DMS79 (cell line): ENCODE results near the gene RDH14.

Experiments
- DNase-seq: peaks from one replicate; lab custom pipeline; 2025; lab: John Stamatoyannopoulos, UW

RDH14 gene

GRCh38 chr2:18520451-18521425, 39.7 kb downstream of the RDH14 start:
- DNase-seq = peak; percentile 20

DNA sequence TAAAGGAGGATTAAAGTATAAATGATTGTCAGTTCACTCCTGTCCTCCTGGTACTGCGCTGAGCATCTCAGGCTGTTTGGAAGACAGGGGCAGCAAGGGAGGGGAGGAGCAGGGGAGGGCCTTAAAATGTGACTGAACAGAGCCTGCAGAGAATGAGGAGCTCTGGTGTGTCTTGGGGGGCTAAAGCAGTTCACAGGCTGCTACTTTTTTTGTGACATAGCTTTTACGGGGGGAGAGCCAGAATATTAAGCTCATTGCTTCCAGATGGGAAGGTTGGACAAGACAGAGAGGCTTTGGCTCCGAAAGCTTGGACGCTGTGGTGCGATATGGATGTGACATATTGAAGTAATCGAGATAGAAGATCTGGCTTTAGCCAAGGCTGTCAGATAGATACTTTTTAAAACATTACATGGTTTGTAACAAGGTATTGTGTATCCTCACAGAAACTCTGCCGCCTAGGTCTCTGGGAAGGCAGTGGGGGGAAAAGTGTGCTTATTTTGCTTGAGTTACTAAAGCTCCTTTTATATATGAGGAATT, 40.5 kb downstream of the RDH14 start:
- no peak for DNase-seq

- DNase-seq = no peak
Measured at GRCh38 chr2:18518116-18519111, 42.0 kb downstream of the RDH14 start.

DNA sequence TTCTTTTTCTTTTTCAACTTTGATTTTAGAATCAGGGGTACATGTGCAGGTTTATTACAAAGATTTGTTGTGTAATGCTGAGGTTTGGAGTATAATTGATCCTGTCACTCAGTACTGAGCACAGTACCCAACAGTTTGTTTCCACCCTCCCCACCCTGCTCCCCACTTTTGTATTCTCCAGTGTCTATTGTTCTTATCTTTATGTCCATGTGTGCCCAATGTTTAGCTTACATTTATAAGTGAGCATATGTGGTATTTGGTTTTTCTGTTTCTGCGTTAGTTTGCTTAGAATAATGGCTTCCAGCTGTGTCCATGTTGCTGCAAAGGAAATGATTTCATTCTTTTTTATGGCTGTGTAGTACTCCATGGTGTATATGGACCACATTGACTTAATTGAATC, 43.1 kb downstream of the RDH14 start:
- no peak for DNase-seq

DNA sequence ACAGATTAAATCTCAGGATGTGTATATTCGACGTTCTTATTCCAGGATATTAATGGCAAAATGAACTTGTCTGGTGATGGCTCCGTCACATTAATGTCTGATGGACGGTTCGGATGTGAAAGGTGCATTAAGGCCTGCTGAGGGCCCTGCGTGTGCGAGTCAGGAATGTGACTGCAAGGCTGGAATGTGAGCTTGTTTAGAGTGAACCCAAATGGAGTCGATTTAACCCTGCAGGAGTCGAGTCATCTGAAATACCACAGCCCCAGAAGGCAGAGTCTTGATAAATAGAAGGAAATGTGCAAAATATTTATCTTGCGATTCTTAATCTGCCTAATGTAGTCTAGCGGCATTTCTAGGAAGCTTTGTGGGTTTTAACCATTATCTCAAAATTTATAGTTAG, 44.3 kb downstream of the RDH14 start:
- DNase-seq = no peak

DNA sequence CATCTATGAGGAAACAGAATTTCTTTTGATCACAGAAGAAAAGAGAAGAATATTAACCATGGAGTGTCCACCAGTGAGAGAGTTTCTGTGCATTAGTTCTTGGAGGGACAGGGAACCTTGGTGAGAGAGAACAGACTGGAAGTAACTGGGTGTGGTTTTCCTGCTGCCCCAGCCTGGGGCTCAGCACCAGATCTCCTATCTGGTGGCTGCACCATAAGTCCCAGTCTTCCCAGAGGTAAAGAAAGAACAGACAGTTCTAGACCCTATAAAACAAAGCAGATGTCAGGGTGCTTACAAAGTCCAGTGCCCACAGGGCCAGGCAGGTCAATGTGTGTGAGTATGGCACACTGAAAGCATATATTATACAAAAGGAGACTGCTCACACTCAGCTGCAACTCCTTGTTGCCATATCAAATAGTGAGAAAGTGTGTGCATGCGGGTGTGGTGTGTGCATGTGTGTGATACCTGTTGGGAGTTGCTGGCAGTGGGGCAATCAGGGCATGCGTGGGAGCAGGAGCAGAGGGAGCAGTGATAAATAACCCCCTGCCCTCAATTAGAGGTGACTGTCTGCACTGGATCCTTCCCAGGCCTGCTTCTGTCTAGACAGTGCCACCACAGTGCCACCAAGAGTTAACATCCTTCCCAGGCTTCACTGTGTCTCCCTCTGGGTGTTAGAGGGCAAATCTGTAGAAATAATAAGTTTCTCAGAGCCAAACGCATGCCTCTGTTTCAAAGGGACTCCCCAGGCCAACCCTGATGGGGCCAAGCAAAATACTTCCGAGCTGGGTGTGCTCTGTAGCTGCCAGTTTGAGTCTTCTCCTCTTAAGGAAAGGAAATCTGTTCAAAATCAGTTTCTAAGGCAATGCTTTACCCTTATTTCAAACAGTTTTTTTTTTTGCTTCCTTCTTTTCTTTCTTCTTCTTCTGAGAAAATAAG, 45.7 kb downstream of the RDH14 start:
- no peak for DNase-seq

- no peak for DNase-seq
Measured at GRCh38 chr2:18510775-18511174, 49.7 kb downstream of the RDH14 start.

DNA sequence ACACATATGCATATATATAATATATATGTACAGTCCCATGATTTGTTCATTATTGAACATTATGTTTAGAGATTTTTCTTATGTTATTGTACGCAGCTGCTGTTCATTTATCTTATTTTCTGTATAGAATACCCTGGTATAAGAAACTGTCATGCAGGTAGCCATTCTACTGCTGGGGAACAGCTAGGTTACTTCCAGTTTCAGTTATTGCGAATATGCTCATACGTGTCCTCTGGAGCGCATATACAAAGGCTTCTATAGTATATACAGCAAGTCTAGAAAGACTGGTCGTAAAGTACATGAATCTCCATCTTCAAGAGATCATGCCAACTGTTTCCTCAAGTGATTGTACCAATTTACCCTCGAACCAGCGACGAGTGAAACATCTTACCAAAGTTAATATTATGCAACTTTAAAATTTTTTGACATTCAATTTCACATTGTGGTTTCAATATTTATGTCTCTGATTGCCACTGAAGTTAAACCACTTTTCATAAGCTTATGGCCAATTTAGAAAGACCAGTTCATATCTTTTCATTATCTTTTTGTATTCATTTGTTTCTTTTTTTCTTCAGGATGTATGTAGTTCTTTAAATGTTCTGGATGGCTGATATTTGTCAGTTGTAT, 53.5 kb downstream of the RDH14 start:
- no peak for DNase-seq

- no peak for DNase-seq
Measured at GRCh38 chr2:18505703-18506341, 54.6 kb downstream of the RDH14 start.
